HepG2 (cell line): ENCODE data around the gene PIK3CA. TPM values are rescaled to one million over a fixed set of nuclear protein-coding genes. Genes with fewer than 3 reads are reported as not detected.
"Not testable (repeated sequence)": the region's sequence is repeated elsewhere in the genome, so short reads cannot be mapped to it uniquely, and the experiment has no call there.

Experiments
- ATAC-seq: fragments of 200-7000 bp; cut with Tn5 transposase; 3 replicates; pipeline ENCODE4 v1.9.1; 2020; ENCODE audit warnings: mild to moderate bottlenecking, moderate library complexity
- BruUV-seq: library from RNA; stranded (reverse); fragments of 400-500 nt; replicated peaks from 2 replicates; lab custom pipeline; 2021; lab: Mats Ljungman, UMichigan
- CTCF ChIA-PET: fragments of 300-600 bp; formaldehyde crosslinking; extraction: SDS; loops from one replicate; lab custom pipeline; 2021; ENCODE audit warnings: low total read pairs, inconsistent platforms, low intra/inter-chr PET ratio; lab: Yijun Ruan, JAX
- POLR2A ChIA-PET: fragments of 350-600 bp; sonication (Branson Sonifier 250); formaldehyde crosslinking; loops from one replicate; lab custom pipeline; 2020; ENCODE audit warnings: antibody characterized with exemption, inconsistent platforms; lab: Yijun Ruan, JAX
- DNase-seq: peaks from one replicate; pipeline ENCODE4 v3.0.0-alpha.2; 2015; ENCODE audit warnings: low spot score
- FAIRE-seq: peaks from 3 replicates; lab custom pipeline; 2011; peaks lifted over from hg19 to GRCh38; lab: Jason Lieb, UNC
- H2AFZ ChIP-seq: one replicate; pipeline ENCODE4 v1.6.1; 2011; ENCODE audit warnings: low read length, inconsistent platforms
- H3K27ac ChIP-seq: fragments of 300-600 bp; 3 replicates; pipeline ENCODE4 v1.8.0; 2011; ENCODE audit warnings: mixed run types, mild to moderate bottlenecking, mixed read lengths, low read length, inconsistent platforms; ENCODE audit not compliant: insufficient read depth; ENCODE audit errors: extremely low read length
- H3K27me3 ChIP-seq, 2 experiments: fragments of 200-600 bp in 1 of 2; 2 replicates in 1 of 2; 3 replicates in 1 of 2; pipeline versions ENCODE4 v1.6.0 to v1.8.0; 2011; ENCODE audit warnings: low read length in 2 of 2, mild to moderate bottlenecking in 2 of 2, moderate library complexity in 2 of 2, inconsistent platforms in 1 of 2; ENCODE audit not compliant: insufficient read depth in 2 of 2, control insufficient read depth in 1 of 2
- H3K36me3 ChIP-seq, 2 experiments: fragments of 200-600 bp in 1 of 2; replicated peaks in 1 of 2; 2 replicates in 1 of 2; 3 replicates in 1 of 2; pipeline versions ENCODE4 v1.5.1 to v1.8.0; 2011; ENCODE audit warnings: low read length in 2 of 2, inconsistent platforms in 1 of 2; ENCODE audit not compliant: insufficient read depth in 2 of 2, control insufficient read depth in 1 of 2
- H3K4me1 ChIP-seq: 2 replicates; pipeline ENCODE4 v1.5.1; 2012; ENCODE audit warnings: low read length, inconsistent platforms; ENCODE audit not compliant: insufficient read depth
- H3K4me2 ChIP-seq: 2 replicates; pipeline ENCODE4 v1.6.0; 2011; ENCODE audit warnings: low read depth, low read length, inconsistent platforms
- H3K4me3 ChIP-seq, 3 experiments: fragments of 200-600 bp in 1 of 3; sonication (generic), shearing (Covaris generic) in 1 of 3; replicated peaks in 1 of 3; 2 replicates each; pipeline ENCODE4 v1.5.1; 2011 to 2016; ENCODE audit warnings: low read length in 3 of 3, inconsistent platforms in 2 of 3, low read depth in 2 of 3, mild to moderate bottlenecking in 2 of 3, control low read depth in 1 of 3, mixed read lengths in 1 of 3; ENCODE audit not compliant: insufficient read depth in 1 of 3
- H3K79me2 ChIP-seq: one replicate; pipeline ENCODE4 v1.6.1; 2011; ENCODE audit warnings: low read length, inconsistent platforms; ENCODE audit not compliant: insufficient read depth
- H3K9ac ChIP-seq: 2 replicates; pipeline ENCODE4 v1.6.0; 2011; ENCODE audit warnings: mild to moderate bottlenecking, low read depth, low read length, inconsistent platforms; ENCODE audit not compliant: insufficient read depth
- H3K9me3 ChIP-seq: 2 replicates; pipeline ENCODE4 v1.5.1; 2012; ENCODE audit warnings: mild to moderate bottlenecking, low read length
- H4K20me1 ChIP-seq: 2 replicates; pipeline ENCODE4 v1.6.0; 2011; ENCODE audit warnings: inconsistent platforms, mild to moderate bottlenecking, low read length, moderate library complexity; ENCODE audit not compliant: insufficient read depth
- MAFF ChIP-seq: IDR thresholded peaks from 2 replicates; pipeline ENCODE4 v1.6.1; 2011; ENCODE audit warnings: low read depth, low read length, improper control_type of control experiment
- MAFK ChIP-seq, 2 experiments: IDR thresholded peaks in 1 of 2; conservative IDR thresholded peaks in 1 of 2; 2 replicates each; pipeline ENCODE4 v1.6.1; 2011; ENCODE audit warnings: improper control_type of control experiment in 2 of 2, low read length in 2 of 2
- TSC22D2 ChIP-seq: sonication (generic); formaldehyde crosslinking; IDR thresholded peaks from 2 replicates; pipeline ENCODE4 v1.5.1; 2020; ENCODE audit warnings: missing genetic modification reagents, mild to moderate bottlenecking, borderline replicate concordance
- WGBS: methylation state at CpG from one replicate; pipeline ENCODE4 v1.1.6; 2017; ENCODE audit warnings: low lambda C conversion rate; 5-methylcytosine and 5-hydroxymethylcytosine counted together
- in situ Hi-C: cut with HindIII; loops from 2 replicates; pipeline ENCODE4 v1.10.0; 2017; ENCODE audit warnings: low pct_unique_long_range_greater_than_20kb; ENCODE audit not compliant: extremely low pct_ligation_motif_present
- intact Hi-C: fragments of 100-400 bp; cut with micrococcal nuclease; formaldehyde crosslinking; loops from one replicate; pipeline ENCODE4 v1.10.0; 2022; ENCODE audit not compliant: unreplicated experiment
- polyA plus RNA-seq, 8 experiments: library from polyadenylated mRNA; depleted of rRNA in 3 of 8; stranded (reverse) in 7 of 8; unstranded in 1 of 8; fragments of >200 nt; fragmentation: Illumina TruSeq in 4 of 8; extraction: Trizol in 4 of 8; gene quantifications; 2 replicates each; pipeline versions ENCODE4 v1.2.1 to v1.2.3, GENCODE V29; 2011 to 2016; ENCODE audit warnings: low read depth in 4 of 8, missing spikeins in 1 of 8, mixed read lengths in 1 of 8; ENCODE audit not compliant: insufficient read depth in 1 of 8
- total RNA-seq, 5 experiments: library from RNA; depleted of rRNA; stranded (reverse); fragments of >200 nt; fragmentation: Illumina TruSeq; extraction: Trizol; gene quantifications; 2 replicates each; pipeline ENCODE4 v1.2.3, GENCODE V29; 2016; ENCODE audit warnings: low read depth in 1 of 5
- TF ChIP-seq, protein P1 (sequence below): sonication (generic); formaldehyde crosslinking; IDR thresholded peaks from 2 replicates; pipeline ENCODE4 v1.4.0; 2020; ENCODE audit warnings: mild to moderate bottlenecking, missing genetic modification reagents, borderline replicate concordance
- TF ChIP-seq, protein P2 (sequence below): sonication (generic); formaldehyde crosslinking; IDR thresholded peaks from 2 replicates; pipeline ENCODE4 v1.5.1; 2020; ENCODE audit warnings: mild to moderate bottlenecking, missing genetic modification reagents, borderline replicate concordance

Gene PIK3CA
- total and polyA plus RNA-seq, 2 of the 13 experiments (the other 11 are each of a cell fraction or from before 2014, with no cell fraction given), result 5.7 to 11.4 TPM

DNA sequence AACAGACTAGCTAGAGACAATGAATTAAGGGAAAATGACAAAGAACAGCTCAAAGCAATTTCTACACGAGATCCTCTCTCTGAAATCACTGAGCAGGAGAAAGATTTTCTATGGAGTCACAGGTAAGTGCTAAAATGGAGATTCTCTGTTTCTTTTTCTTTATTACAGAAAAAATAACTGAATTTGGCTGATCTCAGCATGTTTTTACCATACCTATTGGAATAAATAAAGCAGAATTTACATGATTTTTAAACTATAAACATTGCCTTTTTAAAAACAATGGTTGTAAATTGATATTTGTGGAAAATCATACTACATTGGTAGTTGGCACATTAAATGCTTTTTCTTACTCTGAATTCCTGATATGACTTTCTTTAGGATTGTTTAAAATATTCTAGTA is 70.1 kb downstream of the PIK3CA start:
- WGBS, result 94% methylated on average over 1 of the region's 1 CpG

DNA sequence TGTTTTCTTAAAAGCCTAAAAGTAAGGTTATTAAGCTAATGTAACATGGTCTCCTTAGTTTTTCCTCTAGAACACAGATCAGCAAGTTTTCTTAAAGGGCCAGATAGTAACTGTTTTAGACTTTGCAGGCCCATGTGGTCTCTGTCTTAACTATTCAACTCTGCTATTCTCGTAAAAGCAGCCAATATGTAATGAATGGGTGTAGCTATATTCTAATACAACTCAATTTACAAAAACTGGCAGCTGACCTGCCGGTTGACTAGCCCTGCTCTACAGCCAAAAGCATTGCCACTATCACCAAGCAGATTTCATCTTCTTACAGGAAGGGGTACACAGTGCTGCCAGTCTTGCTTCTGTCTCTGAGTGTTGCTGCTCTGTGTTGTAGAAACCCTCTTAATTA is 75.4 kb downstream of the PIK3CA start:
- BruUV-seq, result no TSS peak

More for the DNA sequence above, 70.1 kb downstream of the PIK3CA start:
- H3K4me3 ChIP-seq, H3K27me3 ChIP-seq, ATAC-seq, intact Hi-C loops, CTCF ChIA-PET, H3K4me2 ChIP-seq, in situ Hi-C loops, H2AFZ ChIP-seq, H3K36me3 ChIP-seq, H3K9ac ChIP-seq, H3K4me1 ChIP-seq, POLR2A ChIA-PET, FAIRE-seq, BruUV-seq, DNase-seq, H3K79me2 ChIP-seq, H3K9me3 ChIP-seq, H3K27ac ChIP-seq, H4K20me1 ChIP-seq: not testable (repeated sequence)
- TF ChIP-seq MAFK (conservative IDR thresholded peaks at IDR 0.05 in 1 of 2, IDR thresholded peaks at IDR 0.05 in 1 of 2; ENCODE audit: low read length in 2 of 2) (peak; percentile 22 to 54; a peak in 2 of 4 replicates), MAFF (peak; percentile 7; the same call in 1 of the 2 replicates)

More for the DNA sequence above, 75.4 kb downstream of the PIK3CA start:
- no peak for TF ChIP-seq TSC22D2 (CRISPR knock-in tag)
- TF ChIP-seq, protein P1, sequence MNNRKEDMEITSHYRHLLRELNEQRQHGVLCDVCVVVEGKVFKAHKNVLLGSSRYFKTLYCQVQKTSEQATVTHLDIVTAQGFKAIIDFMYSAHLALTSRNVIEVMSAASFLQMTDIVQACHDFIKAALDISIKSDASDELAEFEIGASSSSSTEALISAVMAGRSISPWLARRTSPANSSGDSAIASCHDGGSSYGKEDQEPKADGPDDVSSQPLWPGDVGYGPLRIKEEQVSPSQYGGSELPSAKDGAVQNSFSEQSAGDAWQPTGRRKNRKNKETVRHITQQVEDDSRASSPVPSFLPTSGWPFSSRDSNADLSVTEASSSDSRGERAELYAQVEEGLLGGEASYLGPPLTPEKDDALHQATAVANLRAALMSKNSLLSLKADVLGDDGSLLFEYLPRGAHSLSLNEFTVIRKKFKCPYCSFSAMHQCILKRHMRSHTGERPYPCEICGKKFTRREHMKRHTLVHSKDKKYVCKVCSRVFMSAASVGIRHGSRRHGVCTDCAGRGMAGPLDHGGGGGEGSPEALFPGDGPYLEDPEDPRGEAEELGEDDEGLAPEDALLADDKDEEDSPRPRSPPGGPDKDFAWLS (CRISPR knock-in tag), result no peak
- TF ChIP-seq, protein P2, sequence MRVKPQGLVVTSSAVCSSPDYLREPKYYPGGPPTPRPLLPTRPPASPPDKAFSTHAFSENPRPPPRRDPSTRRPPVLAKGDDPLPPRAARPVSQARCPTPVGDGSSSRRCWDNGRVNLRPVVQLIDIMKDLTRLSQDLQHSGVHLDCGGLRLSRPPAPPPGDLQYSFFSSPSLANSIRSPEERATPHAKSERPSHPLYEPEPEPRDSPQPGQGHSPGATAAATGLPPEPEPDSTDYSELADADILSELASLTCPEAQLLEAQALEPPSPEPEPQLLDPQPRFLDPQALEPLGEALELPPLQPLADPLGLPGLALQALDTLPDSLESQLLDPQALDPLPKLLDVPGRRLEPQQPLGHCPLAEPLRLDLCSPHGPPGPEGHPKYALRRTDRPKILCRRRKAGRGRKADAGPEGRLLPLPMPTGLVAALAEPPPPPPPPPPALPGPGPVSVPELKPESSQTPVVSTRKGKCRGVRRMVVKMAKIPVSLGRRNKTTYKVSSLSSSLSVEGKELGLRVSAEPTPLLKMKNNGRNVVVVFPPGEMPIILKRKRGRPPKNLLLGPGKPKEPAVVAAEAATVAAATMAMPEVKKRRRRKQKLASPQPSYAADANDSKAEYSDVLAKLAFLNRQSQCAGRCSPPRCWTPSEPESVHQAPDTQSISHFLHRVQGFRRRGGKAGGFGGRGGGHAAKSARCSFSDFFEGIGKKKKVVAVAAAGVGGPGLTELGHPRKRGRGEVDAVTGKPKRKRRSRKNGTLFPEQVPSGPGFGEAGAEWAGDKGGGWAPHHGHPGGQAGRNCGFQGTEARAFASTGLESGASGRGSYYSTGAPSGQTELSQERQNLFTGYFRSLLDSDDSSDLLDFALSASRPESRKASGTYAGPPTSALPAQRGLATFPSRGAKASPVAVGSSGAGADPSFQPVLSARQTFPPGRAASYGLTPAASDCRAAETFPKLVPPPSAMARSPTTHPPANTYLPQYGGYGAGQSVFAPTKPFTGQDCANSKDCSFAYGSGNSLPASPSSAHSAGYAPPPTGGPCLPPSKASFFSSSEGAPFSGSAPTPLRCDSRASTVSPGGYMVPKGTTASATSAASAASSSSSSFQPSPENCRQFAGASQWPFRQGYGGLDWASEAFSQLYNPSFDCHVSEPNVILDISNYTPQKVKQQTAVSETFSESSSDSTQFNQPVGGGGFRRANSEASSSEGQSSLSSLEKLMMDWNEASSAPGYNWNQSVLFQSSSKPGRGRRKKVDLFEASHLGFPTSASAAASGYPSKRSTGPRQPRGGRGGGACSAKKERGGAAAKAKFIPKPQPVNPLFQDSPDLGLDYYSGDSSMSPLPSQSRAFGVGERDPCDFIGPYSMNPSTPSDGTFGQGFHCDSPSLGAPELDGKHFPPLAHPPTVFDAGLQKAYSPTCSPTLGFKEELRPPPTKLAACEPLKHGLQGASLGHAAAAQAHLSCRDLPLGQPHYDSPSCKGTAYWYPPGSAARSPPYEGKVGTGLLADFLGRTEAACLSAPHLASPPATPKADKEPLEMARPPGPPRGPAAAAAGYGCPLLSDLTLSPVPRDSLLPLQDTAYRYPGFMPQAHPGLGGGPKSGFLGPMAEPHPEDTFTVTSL, result no peak
- ChIA-PET POLR2A (no interaction called here), CTCF (no interaction called here)
- in situ Hi-C loops (no loop called here), intact Hi-C loops (loop anchor here (10.0 kb wide), 1 partner anchor 91 kb away; no protein-coding TSS in a partner anchor)
- Histone ChIP-seq H4K20me1 (no peaks in the 10 kb centered on the region), H3K27ac (no peak overlapping the region), H3K27me3 (no peaks in the 10 kb centered on the region), H3K36me3 (peaks cover 0 to 12% of the 10 kb centered on the region in 2 experiments; a peak in 3 of 5 replicates), H3K9me3 (no peaks in the 10 kb centered on the region), H3K4me1 (no peaks in the 10 kb centered on the region), H3K4me2 (no peak overlapping the region), H3K4me3 (no peak overlapping the region), H3K79me2 (no peaks in the 10 kb centered on the region), H3K9ac (no peak overlapping the region), H2AFZ (no peak overlapping the region)
- ATAC-seq (no peak), FAIRE-seq (no peak), DNase-seq (no peak)
- WGBS, result 93% methylated on average over 2 of the region's 2 CpGs
